GM10248 (cell line): ENCODE measurements around the gene GCNT2.

Experiments used
- CTCF ChIA-PET: fragments of 300-600 bp; sonication (Branson Sonifier 250); formaldehyde crosslinking; extraction: SDS; loops from one replicate; lab custom pipeline; 2021; ENCODE audit warnings: antibody characterized with exemption; lab: Yijun Ruan, JAX
- POLR2A ChIA-PET: fragments of 350-650 bp; sonication (Branson Sonifier 250); formaldehyde crosslinking; extraction: SDS; loops from one replicate; lab custom pipeline; 2020; ENCODE audit warnings: antibody characterized with exemption; lab: Yijun Ruan, JAX
- DNase-seq: peaks from one replicate; pipeline ENCODE4 v3.0.0; 2012; ENCODE audit errors: extremely low spot score
- TF ChIP-seq, protein P1 (sequence below): IDR thresholded peaks from 2 replicates; pipeline ENCODE4 v1.5.1; 2012; ENCODE audit warnings: mild to moderate bottlenecking, low read depth; ENCODE audit errors: extremely low read depth, missing control alignments, control extremely low read depth

GCNT2 gene

DNA sequence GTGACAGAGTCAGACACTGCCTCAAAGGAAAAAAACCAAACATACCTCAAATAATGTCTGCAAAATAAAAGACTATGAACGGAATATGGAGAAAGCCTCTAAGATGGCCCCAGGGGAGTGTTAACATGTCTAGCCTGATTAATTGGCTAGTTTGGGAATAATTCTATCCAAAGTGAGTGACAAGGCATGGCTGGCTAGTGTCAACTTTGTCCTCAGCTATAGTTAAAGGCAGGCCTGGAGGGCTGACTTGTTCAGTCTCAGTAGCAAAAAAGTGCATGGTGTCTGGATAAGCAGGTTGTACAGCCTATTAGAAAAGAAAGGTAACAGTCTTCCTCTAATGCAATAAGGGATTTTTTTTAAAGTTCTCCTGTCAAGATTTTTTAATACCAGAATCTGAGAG is 32.7 kb downstream of the GCNT2 start:
- ChIA-PET CTCF (interaction anchor here (1.3 kb wide), 1 partner anchor 43 kb away, joined by 3 read pairs; no protein-coding TSS in a partner anchor), POLR2A (no interaction called here)
- TF ChIP-seq, protein P1, sequence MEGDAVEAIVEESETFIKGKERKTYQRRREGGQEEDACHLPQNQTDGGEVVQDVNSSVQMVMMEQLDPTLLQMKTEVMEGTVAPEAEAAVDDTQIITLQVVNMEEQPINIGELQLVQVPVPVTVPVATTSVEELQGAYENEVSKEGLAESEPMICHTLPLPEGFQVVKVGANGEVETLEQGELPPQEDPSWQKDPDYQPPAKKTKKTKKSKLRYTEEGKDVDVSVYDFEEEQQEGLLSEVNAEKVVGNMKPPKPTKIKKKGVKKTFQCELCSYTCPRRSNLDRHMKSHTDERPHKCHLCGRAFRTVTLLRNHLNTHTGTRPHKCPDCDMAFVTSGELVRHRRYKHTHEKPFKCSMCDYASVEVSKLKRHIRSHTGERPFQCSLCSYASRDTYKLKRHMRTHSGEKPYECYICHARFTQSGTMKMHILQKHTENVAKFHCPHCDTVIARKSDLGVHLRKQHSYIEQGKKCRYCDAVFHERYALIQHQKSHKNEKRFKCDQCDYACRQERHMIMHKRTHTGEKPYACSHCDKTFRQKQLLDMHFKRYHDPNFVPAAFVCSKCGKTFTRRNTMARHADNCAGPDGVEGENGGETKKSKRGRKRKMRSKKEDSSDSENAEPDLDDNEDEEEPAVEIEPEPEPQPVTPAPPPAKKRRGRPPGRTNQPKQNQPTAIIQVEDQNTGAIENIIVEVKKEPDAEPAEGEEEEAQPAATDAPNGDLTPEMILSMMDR: no peak
- DNase-seq: no peak

DNA sequence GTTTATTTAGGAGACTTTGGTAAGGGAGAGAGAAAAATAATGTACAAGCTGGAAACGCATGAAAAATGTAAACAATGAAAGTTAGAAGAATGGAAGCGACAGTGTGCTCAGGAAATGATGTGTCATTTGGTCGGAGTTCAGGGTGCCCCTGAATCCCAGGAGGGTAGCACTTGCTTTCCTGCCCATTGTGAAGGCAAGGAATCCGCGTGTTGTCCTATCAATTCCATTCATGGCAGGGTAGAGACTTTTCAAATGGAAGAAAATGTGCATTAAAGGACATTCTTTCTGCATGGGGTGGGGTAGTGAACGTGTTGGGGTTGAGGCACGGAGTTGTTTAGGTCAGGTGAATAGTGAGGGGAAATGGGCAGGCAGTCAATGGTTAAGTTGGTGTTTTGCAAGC is 33.7 kb downstream of the GCNT2 start:
- DNase-seq: no peak
- CTCF ChIA-PET: interaction anchor here (1.1 to 1.3 kb wide), 3 partner anchors 13 to 247 kb away, joined by 3 to 4 read pairs (median 4); no protein-coding TSS in a partner anchor
- TF ChIP-seq, protein P1: no peak
- POLR2A ChIA-PET: no interaction called here

DNA sequence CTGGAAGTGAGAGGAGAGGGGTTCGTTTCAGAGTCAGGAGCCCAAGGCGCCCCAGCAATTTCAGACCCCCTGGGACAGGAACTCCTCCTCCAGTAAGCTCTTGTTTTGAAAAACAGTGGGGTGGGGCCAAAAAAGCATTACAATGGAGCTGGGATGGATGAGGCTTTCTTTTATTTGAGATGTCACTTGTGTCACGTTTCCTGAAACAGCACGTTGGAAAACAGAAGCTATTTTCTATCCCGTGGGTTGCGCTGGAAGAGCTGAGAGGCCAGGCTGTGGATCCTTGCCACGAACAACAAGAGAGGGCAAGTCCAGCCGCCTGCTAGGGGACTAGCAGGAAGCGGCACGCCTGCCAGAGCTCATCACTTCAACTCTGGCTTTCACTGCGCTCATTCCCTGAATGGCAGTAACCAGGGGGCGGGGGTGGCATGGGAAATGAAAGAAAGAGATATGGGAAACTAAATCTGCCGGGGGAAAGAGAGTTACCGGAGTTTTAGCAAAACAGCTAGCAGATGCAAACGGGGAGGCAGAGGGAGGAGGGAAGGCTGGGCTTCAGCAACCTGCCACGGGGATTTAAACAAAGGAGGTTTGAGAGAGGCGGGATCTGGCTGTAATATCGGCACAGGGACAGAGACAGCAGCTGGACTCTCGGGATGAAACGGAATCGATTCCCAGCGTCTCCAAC is 34.6 kb downstream of the GCNT2 start:
- DNase-seq: no peak
- POLR2A ChIA-PET: no interaction called here
- CTCF ChIA-PET: interaction anchor here (0.9 to 1.8 kb wide), 5 partner anchors 8 to 246 kb away, joined by 3 to 4 read pairs (median 4); no protein-coding TSS in a partner anchor
- TF ChIP-seq, protein P1: no peak

DNA sequence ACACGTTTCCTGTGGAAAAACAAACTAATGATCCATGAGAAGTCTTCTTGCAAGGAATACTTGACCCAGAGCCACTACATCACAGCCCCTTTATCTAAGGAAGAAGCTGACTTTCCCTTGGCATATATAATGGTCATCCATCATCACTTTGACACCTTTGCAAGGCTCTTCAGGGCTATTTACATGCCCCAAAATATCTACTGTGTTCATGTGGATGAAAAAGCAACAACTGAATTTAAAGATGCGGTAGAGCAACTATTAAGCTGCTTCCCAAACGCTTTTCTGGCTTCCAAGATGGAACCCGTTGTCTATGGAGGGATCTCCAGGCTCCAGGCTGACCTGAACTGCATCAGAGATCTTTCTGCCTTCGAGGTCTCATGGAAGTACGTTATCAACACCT is 35.4 kb downstream of the GCNT2 start:
- TF ChIP-seq, protein P1: no peak
- CTCF ChIA-PET: interaction anchor here (1.8 to 1.9 kb wide), 2 partner anchors 11 to 25 kb away, joined by 4 to 5 read pairs; no protein-coding TSS in a partner anchor
- DNase-seq: no peak
- POLR2A ChIA-PET: no interaction called here

DNA sequence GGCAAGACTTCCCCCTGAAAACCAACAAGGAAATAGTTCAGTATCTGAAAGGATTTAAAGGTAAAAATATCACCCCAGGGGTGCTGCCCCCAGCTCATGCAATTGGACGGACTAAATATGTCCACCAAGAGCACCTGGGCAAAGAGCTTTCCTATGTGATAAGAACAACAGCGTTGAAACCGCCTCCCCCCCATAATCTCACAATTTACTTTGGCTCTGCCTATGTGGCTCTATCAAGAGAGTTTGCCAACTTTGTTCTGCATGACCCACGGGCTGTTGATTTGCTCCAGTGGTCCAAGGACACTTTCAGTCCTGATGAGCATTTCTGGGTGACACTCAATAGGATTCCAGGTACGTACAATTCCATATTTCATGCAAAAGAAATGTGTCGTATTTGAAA is 35.8 kb downstream of the GCNT2 start:
- TF ChIP-seq, protein P1: no peak
- no peak for DNase-seq
- ChIA-PET CTCF (interaction anchor here (1.8 to 1.9 kb wide), 2 partner anchors 10 to 26 kb away, joined by 4 to 5 read pairs; no protein-coding TSS in a partner anchor), POLR2A (no interaction called here)

DNA sequence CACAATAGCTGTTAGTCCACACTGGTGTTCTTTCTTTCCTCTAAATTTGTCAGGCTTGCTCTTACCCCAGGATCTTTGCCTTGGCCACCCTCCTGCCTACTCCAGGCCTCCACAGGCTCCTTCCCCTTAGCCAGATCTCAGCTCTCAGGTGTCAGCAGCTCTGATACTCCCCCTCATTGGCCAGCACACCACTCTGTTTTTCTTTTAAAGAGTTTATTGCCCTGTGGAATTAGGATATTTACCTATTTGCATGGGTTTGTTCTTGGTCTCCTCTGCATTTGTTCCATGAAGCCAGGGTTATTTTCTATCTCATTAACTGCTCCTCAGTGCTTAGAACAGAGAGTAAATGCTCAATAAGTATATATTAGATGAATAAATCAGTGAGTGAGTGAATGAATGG is 36.8 kb downstream of the GCNT2 start:
- no peak for DNase-seq
- ChIA-PET POLR2A (no interaction called here), CTCF (interaction anchor here (1.2 to 1.9 kb wide), 2 partner anchors 9 to 13 kb away, joined by 4 to 5 read pairs; no protein-coding TSS in a partner anchor)
- TF ChIP-seq, protein P1: no peak
